NCI-H446 (cell line): ENCODE data around the gene ABCG4.

Experiments
- DNase-seq, 2 experiments: peaks; one replicate each; lab custom pipeline; 2025; lab: John Stamatoyannopoulos, UW

The ABCG4 gene

GRCh38 chr11:119206511-119207414, 57.9 kb downstream of the ABCG4 start:
- no peak for DNase-seq

GRCh38 chr11:119207415-119207960, 58.6 kb downstream of the ABCG4 start:
- DNase-seq = no peak

DNA sequence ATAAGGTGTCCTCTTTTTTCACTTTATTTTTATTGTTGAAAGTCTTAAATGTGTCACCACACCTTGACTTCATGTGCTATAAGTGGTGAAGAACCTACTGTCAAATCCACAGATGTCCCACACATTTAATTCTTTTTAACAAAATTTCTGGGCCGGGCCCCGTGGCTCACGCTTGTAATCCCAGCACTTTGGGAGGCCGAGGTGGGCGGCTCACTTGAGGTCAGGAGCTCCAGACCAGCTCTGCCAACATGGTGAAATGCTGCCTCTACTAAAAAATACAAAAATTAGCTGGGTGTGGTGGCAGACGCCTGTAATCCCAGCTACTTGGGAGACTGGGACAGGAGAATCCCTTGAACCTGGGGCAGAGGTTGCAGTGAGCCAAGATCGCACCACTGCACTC, 60.3 kb downstream of the ABCG4 start:
- DNase-seq = no peak

GRCh38 chr11:119210050-119210449, 61.2 kb downstream of the ABCG4 start:
- DNase-seq = no peak
